ENCODE data around the gene VIPR1.

The VIPR1 gene

GRCh38 chr3:42493798-42494151, 8.7 kb upstream of the VIPR1 start:
- DNase-seq, result no peak

- no peak for DNase-seq
These were observed 7.0 kb upstream of the VIPR1 start for GRCh38 chr3:42495393-42495792.

- peak; percentile 98 for DNase-seq
These were observed 5.3 kb upstream of the VIPR1 start for GRCh38 chr3:42497009-42497731.

- DNase-seq, result no peak
These were observed 4.4 kb upstream of the VIPR1 start for GRCh38 chr3:42498034-42498433.

- DNase-seq, result peak; percentile 21
These were observed 3.5 kb upstream of the VIPR1 start for GRCh38 chr3:42498791-42499477.

- DNase-seq, result no peak
These were observed 3.0 kb upstream of the VIPR1 start for GRCh38 chr3:42499478-42499871.

- no peak for DNase-seq
These were observed 2.4 kb upstream of the VIPR1 start for GRCh38 chr3:42500091-42500490.

GRCh38 chr3:42500909-42501308, 1.5 kb upstream of the VIPR1 start:
- DNase-seq, result no peak

GRCh38 chr3:42501321-42501680, 1.1 kb upstream of the VIPR1 start:
- DNase-seq, result no peak

GRCh38 chr3:42501681-42502428, 588 bp upstream of the VIPR1 start:
- DNase-seq, result peak; percentile 27

GRCh38 chr3:42503251-42503924, 945 bp downstream of the VIPR1 start:
- DNase-seq, result no peak

- DNase-seq, result no peak
These were observed 1.5 kb downstream of the VIPR1 start for GRCh38 chr3:42503957-42504333.

- DNase-seq, result no peak
These were observed 2.1 kb downstream of the VIPR1 start for GRCh38 chr3:42504334-42505127.

GRCh38 chr3:42505128-42505848, 2.8 kb downstream of the VIPR1 start:
- DNase-seq, result no peak

GRCh38 chr3:42505849-42506410, 3.5 kb downstream of the VIPR1 start:
- DNase-seq, result no peak

GRCh38 chr3:42507252-42507651, 4.8 kb downstream of the VIPR1 start:
- no peak for DNase-seq

- DNase-seq, result no peak
These were observed 5.4 kb downstream of the VIPR1 start for GRCh38 chr3:42507761-42508335.

GRCh38 chr3:42508562-42508961, 6.1 kb downstream of the VIPR1 start:
- no peak for DNase-seq

- no peak for DNase-seq
These were observed 6.7 kb downstream of the VIPR1 start for GRCh38 chr3:42509111-42509510.

- no peak for DNase-seq
These were observed 7.9 kb downstream of the VIPR1 start for GRCh38 chr3:42510325-42510724.

- DNase-seq, result peak; percentile 6
These were observed 8.8 kb downstream of the VIPR1 start for GRCh38 chr3:42511201-42511600.

Data from fibroblast of skin of back (primary cell).